CD4-positive, alpha-beta T cell treated with Interleukin-17A for 4 hours (primary cell): Measurements from ENCODE around the gene TEX10.
"Not testable (repeated sequence)": the region's sequence is repeated elsewhere in the genome, so short reads cannot be mapped to it uniquely, and the experiment has no call there.

Experiments
- DNase-seq: peaks from one replicate; pipeline ENCODE4 v3.0.0-alpha.2; 2020; ENCODE audit warnings: mixed read lengths

Gene TEX10

GRCh38 chr9:100341889-100342288 lies 10.9 kb downstream of the TEX10 start:
- DNase-seq: no peak

- no peak for DNase-seq
These were observed 12.5 kb downstream of the TEX10 start for GRCh38 chr9:100340224-100340623.

DNA sequence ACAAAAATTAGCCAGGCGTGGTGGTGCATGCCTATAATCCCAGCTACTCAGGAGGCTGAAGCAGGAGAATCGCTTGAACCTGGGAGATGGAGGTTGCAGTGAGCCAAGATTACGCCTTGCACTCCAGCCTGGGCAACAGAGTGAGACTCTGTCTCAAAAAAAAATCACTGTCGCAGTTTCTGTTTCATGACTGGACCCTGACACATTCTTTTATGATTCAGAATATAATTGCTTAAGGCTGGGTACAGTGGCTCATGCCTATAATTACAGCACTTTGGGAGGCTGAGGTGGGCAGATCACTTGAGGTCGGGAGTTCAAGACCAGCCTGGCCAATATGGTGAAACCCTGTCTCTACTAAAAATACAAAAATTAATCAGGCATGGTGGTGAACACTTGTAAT lies 14.0 kb downstream of the TEX10 start:
- DNase-seq: not testable (repeated sequence)

GRCh38 chr9:100324594-100325200 lies 28.0 kb downstream of the TEX10 start:
- no peak for DNase-seq

DNA sequence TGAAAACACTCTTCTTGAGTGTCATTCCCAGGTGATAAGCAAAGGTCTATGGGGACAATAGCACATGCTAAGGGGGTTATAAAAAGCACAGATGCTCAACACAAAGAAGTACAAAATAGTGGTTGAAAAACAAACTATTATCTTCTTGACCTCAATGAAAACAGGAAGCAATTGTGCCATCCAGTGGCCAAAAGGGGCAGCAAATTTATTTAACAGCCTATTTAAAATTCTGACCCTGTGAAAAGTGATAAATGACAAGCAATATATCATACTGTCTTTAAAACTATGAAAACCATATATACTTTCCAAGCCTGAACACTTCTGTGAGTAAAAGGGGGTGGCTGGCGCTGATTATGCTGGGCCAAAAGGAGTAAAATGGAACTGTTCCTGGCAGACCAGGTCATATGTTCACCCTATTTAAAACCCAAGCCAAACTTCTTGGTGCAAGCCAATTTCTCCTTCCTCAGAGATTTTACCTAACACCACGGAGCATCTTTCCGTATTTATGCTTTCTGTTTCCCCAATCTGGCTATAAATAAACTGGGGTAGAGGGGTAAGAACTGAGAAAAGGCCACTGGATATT lies 29.7 kb downstream of the TEX10 start:
- DNase-seq: peak; percentile 30

DNA sequence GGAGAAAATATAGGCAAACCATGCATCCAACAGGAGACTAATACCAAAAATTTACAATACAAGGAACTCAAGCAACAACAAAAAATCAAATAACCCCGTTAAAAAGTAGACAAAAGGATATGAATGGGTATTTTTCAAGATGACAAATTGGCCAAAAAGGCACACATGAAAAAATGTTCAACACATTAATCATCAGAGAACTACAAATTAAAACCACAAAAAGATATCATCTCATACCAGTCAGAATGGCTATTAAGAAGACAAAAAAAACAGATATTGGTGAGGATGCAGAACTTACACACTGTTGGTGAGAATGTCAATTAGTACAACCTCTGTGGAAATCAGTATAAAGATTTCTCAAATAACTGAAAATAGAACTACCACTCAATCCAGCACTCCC lies 35.0 kb downstream of the TEX10 start:
- DNase-seq: no peak

DNA sequence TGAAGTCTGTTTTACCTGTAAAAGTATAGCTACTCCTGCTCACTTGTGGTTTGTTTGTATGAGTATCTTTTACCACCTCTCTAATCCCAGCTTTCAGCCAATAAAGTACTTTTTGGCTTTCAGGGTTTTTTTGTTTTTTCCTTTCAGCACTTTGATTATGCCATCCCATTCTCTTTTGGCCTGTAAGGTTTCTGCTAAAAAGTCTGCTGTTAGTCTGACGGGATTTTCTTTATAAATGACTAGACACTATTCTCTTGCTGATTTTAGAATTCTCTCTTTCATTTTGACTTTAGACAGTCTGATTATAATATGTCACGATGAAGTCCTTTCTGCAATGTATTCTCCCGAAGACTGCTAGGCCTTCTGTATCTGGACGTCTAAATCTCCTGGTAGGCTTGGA lies 37.2 kb downstream of the TEX10 start:
- no peak for DNase-seq

DNA sequence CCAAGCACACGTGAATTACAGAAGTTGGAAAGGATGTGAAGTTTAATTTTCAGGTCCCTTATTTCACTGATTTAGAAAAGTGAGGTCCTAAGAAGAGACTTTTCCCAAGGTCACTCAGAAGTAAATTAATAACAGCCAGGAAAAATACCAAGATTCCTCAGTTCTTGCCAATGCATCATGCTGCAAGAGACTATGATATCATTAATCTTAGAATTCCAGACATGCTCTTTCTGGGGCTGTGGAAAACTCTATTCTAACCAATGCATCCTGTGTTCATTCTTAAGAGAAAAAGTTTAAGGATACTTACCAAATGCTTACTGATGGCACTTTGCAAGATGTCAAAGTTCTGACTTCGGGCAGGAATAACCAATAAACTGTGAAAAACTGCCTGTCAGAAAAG lies 42.8 kb downstream of the TEX10 start:
- no peak for DNase-seq

GRCh38 chr9:100308965-100309564 lies 43.7 kb downstream of the TEX10 start:
- DNase-seq: no peak

DNA sequence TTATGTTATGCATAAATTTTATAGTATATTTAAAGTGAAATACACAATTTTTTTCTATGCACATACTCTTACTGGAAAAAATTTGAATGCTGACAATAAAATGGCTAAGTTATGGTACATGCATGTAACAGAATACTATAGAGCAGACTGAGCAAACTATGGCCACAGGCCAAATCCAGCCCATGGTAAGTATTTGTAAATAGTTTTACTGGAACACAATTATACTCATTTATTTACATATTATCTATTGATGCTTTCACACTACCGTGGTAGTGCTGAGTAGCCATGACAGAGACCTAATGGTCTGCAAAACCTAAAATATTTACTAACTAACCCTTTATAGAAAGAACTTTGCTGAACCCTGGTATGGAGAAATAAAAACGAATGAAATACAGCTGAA lies 45.7 kb downstream of the TEX10 start:
- no peak for DNase-seq

GRCh38 chr9:100306283-100306682 lies 46.5 kb downstream of the TEX10 start:
- DNase-seq: no peak

- DNase-seq: no peak
These were observed 49.0 kb downstream of the TEX10 start for GRCh38 chr9:100303747-100304146.

DNA sequence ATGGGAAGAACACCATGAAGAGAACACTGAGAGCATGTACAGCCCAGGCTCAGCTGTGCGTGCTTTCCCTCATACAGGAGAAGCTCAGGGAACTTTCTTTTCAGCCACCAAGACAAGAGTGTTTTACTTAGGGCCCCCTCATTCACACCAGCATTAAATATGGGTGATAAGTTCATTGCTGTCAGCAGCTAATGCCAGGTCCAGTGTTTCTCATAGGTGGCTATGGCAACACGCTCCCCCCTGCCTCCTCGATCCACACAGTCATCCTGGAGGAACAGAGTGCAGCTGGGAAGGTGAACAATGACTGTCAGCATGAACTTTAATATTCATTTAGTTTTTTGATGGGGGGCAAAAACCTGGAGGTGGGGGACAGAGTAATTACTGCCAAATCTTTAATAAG lies 54.4 kb downstream of the TEX10 start:
- DNase-seq: no peak

DNA sequence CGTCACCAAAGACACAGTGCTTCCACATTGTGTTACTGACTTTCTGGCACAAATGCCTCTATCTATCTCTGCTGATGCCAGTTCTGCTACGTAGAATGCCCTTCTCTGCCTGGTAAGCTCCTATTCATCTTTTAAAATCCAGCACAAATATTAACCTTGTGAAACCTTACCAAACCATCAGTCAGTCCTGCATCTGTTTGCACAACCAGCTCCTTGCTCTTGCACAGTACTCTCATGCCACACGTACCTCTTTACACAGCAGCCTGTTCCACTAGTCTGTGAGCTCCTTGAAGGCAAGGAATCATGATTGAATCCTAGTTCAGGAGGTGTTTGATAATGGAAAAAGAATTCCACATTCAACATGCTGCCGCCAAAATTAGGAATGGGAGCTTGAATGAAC lies 56.3 kb downstream of the TEX10 start:
- DNase-seq: no peak

- no peak for DNase-seq
These were observed 57.5 kb downstream of the TEX10 start for GRCh38 chr9:100295240-100295639.

- no peak for DNase-seq
These were observed 57.9 kb downstream of the TEX10 start for GRCh38 chr9:100294806-100295205.

DNA sequence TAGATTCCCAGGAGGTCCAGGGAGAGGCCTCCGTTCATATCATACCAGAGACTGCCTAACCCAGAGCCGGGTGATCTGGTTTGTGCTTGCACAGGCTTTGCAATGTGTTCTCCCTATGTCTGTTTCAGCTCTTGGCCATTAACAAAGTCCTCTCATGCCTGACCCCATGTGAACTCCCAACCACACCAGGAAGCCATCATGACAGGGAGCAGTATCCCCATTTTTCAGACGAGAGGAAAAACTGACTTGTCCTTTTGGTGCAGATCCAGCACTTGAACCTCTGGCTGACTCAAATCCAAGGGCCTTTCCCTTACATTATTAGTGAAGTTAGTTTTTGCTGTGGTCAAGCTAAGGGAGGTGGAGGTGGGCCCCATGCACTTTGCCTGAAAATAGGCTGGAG lies 58.4 kb downstream of the TEX10 start:
- DNase-seq: no peak

DNA sequence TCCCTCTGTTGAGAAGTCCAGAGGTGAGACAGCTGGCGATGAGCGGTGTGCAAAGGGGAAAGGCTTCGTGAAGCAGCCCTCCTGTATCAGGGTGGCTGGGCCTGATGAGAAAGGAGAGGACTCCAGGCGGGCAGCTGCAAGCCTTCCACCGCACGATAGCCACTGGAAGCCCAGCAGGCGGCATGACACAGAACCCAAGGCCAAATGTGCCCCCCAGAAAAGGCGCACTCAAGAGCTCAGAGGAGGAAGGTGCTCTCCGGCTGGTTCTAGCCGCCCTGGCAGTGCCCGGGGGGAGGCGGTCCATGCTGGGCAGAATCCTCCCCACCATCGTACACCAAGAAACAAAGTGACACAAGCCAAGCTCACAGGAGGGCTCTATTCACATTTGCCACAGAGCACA lies 60.3 kb downstream of the TEX10 start:
- DNase-seq: no peak

GRCh38 chr9:100290714-100291113 lies 62.0 kb downstream of the TEX10 start:
- no peak for DNase-seq

DNA sequence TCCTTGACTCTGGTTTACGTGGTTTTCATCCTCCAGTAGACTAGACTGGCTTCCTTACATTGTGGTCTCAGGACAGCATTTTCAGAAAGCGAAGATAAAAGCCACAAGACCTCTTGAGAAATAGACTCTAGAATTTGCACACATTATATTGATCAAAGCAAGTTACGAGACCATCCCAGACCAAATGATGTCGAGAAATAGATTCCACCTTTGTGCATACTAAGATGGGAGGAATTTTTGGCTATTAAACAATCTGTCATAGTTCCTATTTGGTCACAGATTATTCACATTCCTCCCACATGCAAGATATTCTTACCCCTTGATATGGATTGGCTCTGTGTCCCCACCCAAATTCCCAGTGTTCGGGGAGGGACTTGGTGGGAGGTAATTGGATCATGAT lies 65.6 kb downstream of the TEX10 start:
- no peak for DNase-seq

GRCh38 chr9:100286257-100286656 lies 66.5 kb downstream of the TEX10 start:
- no peak for DNase-seq

DNA sequence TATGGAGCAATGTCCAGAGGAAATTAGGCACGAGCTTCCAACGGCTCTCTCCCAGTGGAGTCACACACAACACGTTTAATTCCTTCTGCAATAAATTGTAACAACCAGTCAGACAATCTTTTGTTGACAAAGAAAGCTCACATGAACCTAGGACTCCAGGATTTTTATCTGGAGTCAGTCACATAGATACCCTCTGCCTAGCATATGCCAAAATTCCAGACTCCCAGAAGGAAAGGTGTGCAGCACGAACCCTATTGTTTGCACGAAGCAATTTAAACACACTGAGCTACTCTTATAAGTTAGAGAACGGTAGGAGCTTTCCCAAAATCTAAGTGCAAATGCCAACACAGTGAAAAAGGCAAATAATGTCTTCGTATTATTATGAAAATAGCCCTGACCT lies 67.1 kb downstream of the TEX10 start:
- no peak for DNase-seq

DNA sequence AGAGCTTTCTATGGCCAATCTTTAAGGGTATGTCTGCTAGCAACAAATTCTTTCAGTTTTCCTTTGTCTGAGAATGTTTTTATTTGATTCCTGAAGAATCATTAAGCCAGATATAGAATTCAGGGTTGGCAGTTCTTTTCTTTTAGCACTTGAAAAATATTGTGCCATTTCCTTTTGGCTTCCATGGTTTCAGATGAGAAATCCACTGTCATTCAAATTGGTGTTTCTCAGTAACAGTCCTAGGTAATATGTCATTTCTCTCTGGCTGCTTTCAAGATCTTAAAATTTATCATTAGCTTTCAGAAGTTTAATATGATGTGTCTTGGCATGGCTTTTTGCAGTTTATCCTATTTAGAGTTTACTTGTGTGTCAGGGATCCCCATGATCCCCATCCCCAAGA lies 67.7 kb downstream of the TEX10 start:
- no peak for DNase-seq

GRCh38 chr9:100284247-100284646 lies 68.5 kb downstream of the TEX10 start:
- no peak for DNase-seq

- DNase-seq: no peak
These were observed 70.4 kb downstream of the TEX10 start for GRCh38 chr9:100282388-100282719.
